Natural killer cell (primary cell): ENCODE measurements around the gene ECT2L. TPM values are rescaled to one million over a fixed set of nuclear protein-coding genes. Genes with fewer than 3 reads are reported as not detected.
A peak's percentile ranks its signal among the peaks of the same experiment; 100 is the strongest.

Experiments
- ATAC-seq, 3 donors: fragments of 150-1000 bp in 2 of 3; fragments of 200-7000 bp in 1 of 3; cut with Tn5 transposase; 1 replicate in 1 of 3; 2 replicates in 2 of 3; pipeline ENCODE4 v1.10.0; 2021; ENCODE audit warnings: mild to moderate bottlenecking in 2 of 3, moderate library complexity in 2 of 3
- DNase-seq, 2 donors: peaks; one replicate each; pipeline versions ENCODE4 v3.0.0 to v3.0.0-alpha.2; 2013 to 2021; ENCODE audit warnings: mixed read lengths in 1 of 2
- H3K27ac ChIP-seq: one replicate; pipeline ENCODE4 v1.5.1; 2013; ENCODE audit warnings: mild to moderate bottlenecking, low read length
- H3K27me3 ChIP-seq: one replicate; pipeline ENCODE4 v1.6.1; 2013; ENCODE audit warnings: low read length; ENCODE audit not compliant: control insufficient read depth, insufficient read depth
- H3K36me3 ChIP-seq: one replicate; pipeline ENCODE4 v1.6.1; 2013; ENCODE audit warnings: low read length; ENCODE audit not compliant: control insufficient read depth, insufficient read depth
- H3K4me1 ChIP-seq: one replicate; pipeline ENCODE4 v1.6.1; 2013; ENCODE audit warnings: low read length; ENCODE audit not compliant: control insufficient read depth, insufficient read depth
- H3K4me3 ChIP-seq: one replicate; pipeline ENCODE4 v1.5.1; 2013; ENCODE audit warnings: low read length
- H3K9me3 ChIP-seq: one replicate; pipeline ENCODE4 v1.6.1; 2013; ENCODE audit warnings: low read length; ENCODE audit not compliant: control insufficient read depth, insufficient read depth
- H3K27ac Mint-ChIP-seq, 2 donors: one replicate each; pipeline ENCODE4 v1.8.0; 2022; ENCODE audit warnings: mild to moderate bottlenecking in 2 of 2, mixed read lengths in 2 of 2, moderate library complexity in 1 of 2
- H3K27me3 Mint-ChIP-seq, 2 donors: one replicate each; pipeline ENCODE4 v1.8.0; 2022; ENCODE audit warnings: low read depth in 2 of 2, mixed read lengths in 2 of 2
- H3K36me3 Mint-ChIP-seq: one replicate; pipeline ENCODE4 v1.8.0; 2022; ENCODE audit warnings: mixed read lengths
- H3K4me1 Mint-ChIP-seq, 2 donors: one replicate each; pipeline ENCODE4 v1.8.0; 2022; ENCODE audit warnings: mixed read lengths in 2 of 2
- H3K4me3 Mint-ChIP-seq: one replicate; pipeline ENCODE4 v1.8.0; 2022; ENCODE audit warnings: mild to moderate bottlenecking, moderate library complexity, mixed read lengths
- H3K9me3 Mint-ChIP-seq, 2 donors: one replicate each; pipeline ENCODE4 v1.8.0; 2022; ENCODE audit warnings: mixed read lengths in 2 of 2
- CTCF ChIP-seq: fragments of 200-600 bp; IDR thresholded peaks from one replicate; pipeline ENCODE4 v1.8.0; 2022; ENCODE audit warnings: antibody characterized with exemption
- WGBS: methylation state at CpG from one replicate; pipeline ENCODE4 v1.1.7; 2013; ENCODE audit warnings: missing lambda C conversion rate; ENCODE audit not compliant: insufficient coverage; 5-methylcytosine and 5-hydroxymethylcytosine counted together
- intact Hi-C: fragments of 100-400 bp; cut with micrococcal nuclease; formaldehyde crosslinking; loops from one replicate; pipeline ENCODE4 v1.14.2; 2022
- total RNA-seq, 4 donors: library from RNA; stranded (reverse); fragments of 120-200 nt in 1 of 4; gene quantifications; one replicate each; pipeline versions ENCODE4 v1.2.3 to v1.2.4, GENCODE V29; 2013 to 2022

The ECT2L gene
- total RNA-seq, 3 donors from 2014 or later (not counting 1 experiment from before 2014, with no cell fraction given) = 0.12 TPM; not detected in 2

- intact Hi-C loops = no loop called here
- peak overlapping the region in 1 of 2 donors; percentile 22 for H3K27ac Mint-ChIP-seq
Observed at GRCh38 chr6:138943089-138943625, 147.3 kb downstream of the ECT2L start.

GRCh38 chr6:138944412-138944811 lies 148.5 kb downstream of the ECT2L start:
- peaks cover 0 to 2% of the 10 kb centered on the region in 2 donors for H3K9me3 Mint-ChIP-seq
- Histone ChIP-seq H3K27ac (peak overlapping the region; percentile 8), H3K27me3 (no peaks in the 10 kb centered on the region), H3K9me3 (no peaks in the 10 kb centered on the region), H3K36me3 (peaks cover 35% of the 10 kb centered on the region), H3K4me3 (no peak overlapping the region), H3K4me1 (peaks cover 4% of the 10 kb centered on the region)
- no peak for TF ChIP-seq CTCF
- ATAC-seq (peak; percentile 79 to 96 (median 83)), DNase-seq (peak in 1 of 2 donors; percentile 67)
- no CpG with 5 or more reads among the region's 1 CpG for WGBS
- H3K27ac Mint-ChIP-seq = peak overlapping the region; percentile 24 to 73
- intact Hi-C loops = no loop called here
- H3K4me3 Mint-ChIP-seq = peak overlapping the region; percentile 17
- peaks cover 37 to 42% of the 10 kb centered on the region in 2 donors for H3K4me1 Mint-ChIP-seq
- peaks cover 0 to 2% of the 10 kb centered on the region in 2 donors for H3K27me3 Mint-ChIP-seq
- no peaks in the 10 kb centered on the region for H3K36me3 Mint-ChIP-seq

More at GRCh38 chr6:138943089-138943625, 147.3 kb downstream of the ECT2L start:
- H3K27ac ChIP-seq = no peak overlapping the region
- peaks cover 0 to 2% of the 10 kb centered on the region in 2 donors for H3K27me3 Mint-ChIP-seq
- H3K9me3 Mint-ChIP-seq = peaks cover 0 to 2% of the 10 kb centered on the region in 2 donors
- no peak for ATAC-seq
- DNase-seq = no peak
- no peaks in the 10 kb centered on the region for H3K36me3 Mint-ChIP-seq
- WGBS = 100% methylated on average over 1 of the region's 2 CpGs
- H3K4me1 ChIP-seq = peaks cover 4% of the 10 kb centered on the region
- peaks cover 38% of the 10 kb centered on the region for H3K36me3 ChIP-seq
- H3K9me3 ChIP-seq = no peaks in the 10 kb centered on the region
- no peak for TF ChIP-seq CTCF
- H3K27me3 ChIP-seq = no peaks in the 10 kb centered on the region
- H3K4me1 Mint-ChIP-seq = peaks cover 28 to 33% of the 10 kb centered on the region in 2 donors
- no peak overlapping the region for H3K4me3 ChIP-seq
- no peak overlapping the region for H3K4me3 Mint-ChIP-seq

- H3K36me3 Mint-ChIP-seq = no peaks in the 10 kb centered on the region
- H3K9me3 Mint-ChIP-seq = peaks cover 0 to 2% of the 10 kb centered on the region in 2 donors
- H3K27me3 ChIP-seq = no peaks in the 10 kb centered on the region
- no peak overlapping the region for H3K27ac ChIP-seq
- 96% methylated on average over 5 of the region's 5 CpGs for WGBS
- no peak overlapping the region for H3K4me3 ChIP-seq
- intact Hi-C loops = no loop called here
- peaks cover 0 to 2% of the 10 kb centered on the region in 2 donors for H3K27me3 Mint-ChIP-seq
- TF ChIP-seq CTCF = no peak
- peaks cover 27% of the 10 kb centered on the region for H3K36me3 ChIP-seq
- H3K4me3 Mint-ChIP-seq = no peak overlapping the region
- H3K27ac Mint-ChIP-seq = peak overlapping the region in 1 of 2 donors; percentile 86
- no peaks in the 10 kb centered on the region for H3K9me3 ChIP-seq
- no peak for ATAC-seq
- H3K4me1 ChIP-seq = peaks cover 4% of the 10 kb centered on the region
- peaks cover 40 to 42% of the 10 kb centered on the region in 2 donors for H3K4me1 Mint-ChIP-seq
- DNase-seq = peak in 1 of 2 donors; percentile 35
Observed at GRCh38 chr6:138945354-138945753, 149.5 kb downstream of the ECT2L start.

GRCh38 chr6:138948004-138948403 lies 152.1 kb downstream of the ECT2L start:
- Histone ChIP-seq H3K27me3 (no peaks in the 10 kb centered on the region), H3K4me3 (no peak overlapping the region), H3K4me1 (peaks cover 4% of the 10 kb centered on the region), H3K36me3 (peaks cover 19% of the 10 kb centered on the region), H3K27ac (no peak overlapping the region), H3K9me3 (no peaks in the 10 kb centered on the region)
- no CpG with 5 or more reads among the region's 2 CpGs for WGBS
- no peak for TF ChIP-seq CTCF
- intact Hi-C loops = no loop called here
- Mint-ChIP-seq H3K27ac (peak overlapping the region; percentile 39 to 83), H3K36me3 (no peaks in the 10 kb centered on the region), H3K9me3 (peaks cover 0 to 2% of the 10 kb centered on the region in 2 donors), H3K27me3 (peaks cover 0 to 2% of the 10 kb centered on the region in 2 donors), H3K4me3 (peak overlapping the region; percentile 2), H3K4me1 (peaks cover 42 to 52% of the 10 kb centered on the region in 2 donors)
- ATAC-seq (no peak), DNase-seq (no peak)
